ENCODE data around the gene SHB. TPM values are rescaled to one million over a fixed set of nuclear protein-coding genes. Genes with fewer than 3 reads are reported as not detected.

SHB gene
- total and polyA plus RNA-seq, 2 of the 8 experiments (the other 6 are each of a cell fraction or from before 2014, with no cell fraction given) = 4.1 to 12.6 TPM

DNA sequence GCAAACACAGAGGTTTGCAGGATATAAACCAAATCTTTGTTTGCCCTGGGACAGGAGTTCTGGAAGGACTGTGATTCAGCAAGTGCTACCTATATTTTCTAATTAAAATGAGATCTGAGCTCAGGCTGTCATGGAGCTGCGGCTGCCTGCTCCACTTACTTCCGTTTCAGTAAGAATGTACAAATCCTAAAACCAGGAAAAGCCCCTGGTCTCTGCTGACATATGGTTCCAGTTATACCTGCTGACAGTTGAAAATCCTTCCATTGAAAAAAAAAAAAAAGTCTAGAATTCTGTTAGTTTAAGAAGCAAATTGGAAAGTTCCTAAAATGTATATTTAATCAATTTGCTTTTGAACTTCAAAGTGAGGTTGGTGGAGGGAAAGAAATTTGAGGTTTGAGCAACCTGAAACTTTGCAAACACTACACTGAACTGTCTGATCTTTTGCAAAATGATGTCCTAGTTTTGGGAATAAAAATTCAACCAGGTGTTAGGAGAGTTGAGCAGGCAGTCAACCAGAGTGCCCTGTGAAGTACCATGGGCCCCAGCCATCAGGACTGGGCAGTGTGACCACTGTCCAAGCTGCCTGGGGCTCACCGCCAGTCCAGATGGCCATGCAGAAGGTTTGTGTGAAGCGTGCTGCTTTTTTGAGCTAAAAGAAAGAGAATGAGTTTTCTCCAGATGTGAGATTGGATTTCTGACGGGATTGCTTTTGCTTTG lies 50.6 kb downstream of the SHB start (continued):
- TF ChIP-seq, protein P1, sequence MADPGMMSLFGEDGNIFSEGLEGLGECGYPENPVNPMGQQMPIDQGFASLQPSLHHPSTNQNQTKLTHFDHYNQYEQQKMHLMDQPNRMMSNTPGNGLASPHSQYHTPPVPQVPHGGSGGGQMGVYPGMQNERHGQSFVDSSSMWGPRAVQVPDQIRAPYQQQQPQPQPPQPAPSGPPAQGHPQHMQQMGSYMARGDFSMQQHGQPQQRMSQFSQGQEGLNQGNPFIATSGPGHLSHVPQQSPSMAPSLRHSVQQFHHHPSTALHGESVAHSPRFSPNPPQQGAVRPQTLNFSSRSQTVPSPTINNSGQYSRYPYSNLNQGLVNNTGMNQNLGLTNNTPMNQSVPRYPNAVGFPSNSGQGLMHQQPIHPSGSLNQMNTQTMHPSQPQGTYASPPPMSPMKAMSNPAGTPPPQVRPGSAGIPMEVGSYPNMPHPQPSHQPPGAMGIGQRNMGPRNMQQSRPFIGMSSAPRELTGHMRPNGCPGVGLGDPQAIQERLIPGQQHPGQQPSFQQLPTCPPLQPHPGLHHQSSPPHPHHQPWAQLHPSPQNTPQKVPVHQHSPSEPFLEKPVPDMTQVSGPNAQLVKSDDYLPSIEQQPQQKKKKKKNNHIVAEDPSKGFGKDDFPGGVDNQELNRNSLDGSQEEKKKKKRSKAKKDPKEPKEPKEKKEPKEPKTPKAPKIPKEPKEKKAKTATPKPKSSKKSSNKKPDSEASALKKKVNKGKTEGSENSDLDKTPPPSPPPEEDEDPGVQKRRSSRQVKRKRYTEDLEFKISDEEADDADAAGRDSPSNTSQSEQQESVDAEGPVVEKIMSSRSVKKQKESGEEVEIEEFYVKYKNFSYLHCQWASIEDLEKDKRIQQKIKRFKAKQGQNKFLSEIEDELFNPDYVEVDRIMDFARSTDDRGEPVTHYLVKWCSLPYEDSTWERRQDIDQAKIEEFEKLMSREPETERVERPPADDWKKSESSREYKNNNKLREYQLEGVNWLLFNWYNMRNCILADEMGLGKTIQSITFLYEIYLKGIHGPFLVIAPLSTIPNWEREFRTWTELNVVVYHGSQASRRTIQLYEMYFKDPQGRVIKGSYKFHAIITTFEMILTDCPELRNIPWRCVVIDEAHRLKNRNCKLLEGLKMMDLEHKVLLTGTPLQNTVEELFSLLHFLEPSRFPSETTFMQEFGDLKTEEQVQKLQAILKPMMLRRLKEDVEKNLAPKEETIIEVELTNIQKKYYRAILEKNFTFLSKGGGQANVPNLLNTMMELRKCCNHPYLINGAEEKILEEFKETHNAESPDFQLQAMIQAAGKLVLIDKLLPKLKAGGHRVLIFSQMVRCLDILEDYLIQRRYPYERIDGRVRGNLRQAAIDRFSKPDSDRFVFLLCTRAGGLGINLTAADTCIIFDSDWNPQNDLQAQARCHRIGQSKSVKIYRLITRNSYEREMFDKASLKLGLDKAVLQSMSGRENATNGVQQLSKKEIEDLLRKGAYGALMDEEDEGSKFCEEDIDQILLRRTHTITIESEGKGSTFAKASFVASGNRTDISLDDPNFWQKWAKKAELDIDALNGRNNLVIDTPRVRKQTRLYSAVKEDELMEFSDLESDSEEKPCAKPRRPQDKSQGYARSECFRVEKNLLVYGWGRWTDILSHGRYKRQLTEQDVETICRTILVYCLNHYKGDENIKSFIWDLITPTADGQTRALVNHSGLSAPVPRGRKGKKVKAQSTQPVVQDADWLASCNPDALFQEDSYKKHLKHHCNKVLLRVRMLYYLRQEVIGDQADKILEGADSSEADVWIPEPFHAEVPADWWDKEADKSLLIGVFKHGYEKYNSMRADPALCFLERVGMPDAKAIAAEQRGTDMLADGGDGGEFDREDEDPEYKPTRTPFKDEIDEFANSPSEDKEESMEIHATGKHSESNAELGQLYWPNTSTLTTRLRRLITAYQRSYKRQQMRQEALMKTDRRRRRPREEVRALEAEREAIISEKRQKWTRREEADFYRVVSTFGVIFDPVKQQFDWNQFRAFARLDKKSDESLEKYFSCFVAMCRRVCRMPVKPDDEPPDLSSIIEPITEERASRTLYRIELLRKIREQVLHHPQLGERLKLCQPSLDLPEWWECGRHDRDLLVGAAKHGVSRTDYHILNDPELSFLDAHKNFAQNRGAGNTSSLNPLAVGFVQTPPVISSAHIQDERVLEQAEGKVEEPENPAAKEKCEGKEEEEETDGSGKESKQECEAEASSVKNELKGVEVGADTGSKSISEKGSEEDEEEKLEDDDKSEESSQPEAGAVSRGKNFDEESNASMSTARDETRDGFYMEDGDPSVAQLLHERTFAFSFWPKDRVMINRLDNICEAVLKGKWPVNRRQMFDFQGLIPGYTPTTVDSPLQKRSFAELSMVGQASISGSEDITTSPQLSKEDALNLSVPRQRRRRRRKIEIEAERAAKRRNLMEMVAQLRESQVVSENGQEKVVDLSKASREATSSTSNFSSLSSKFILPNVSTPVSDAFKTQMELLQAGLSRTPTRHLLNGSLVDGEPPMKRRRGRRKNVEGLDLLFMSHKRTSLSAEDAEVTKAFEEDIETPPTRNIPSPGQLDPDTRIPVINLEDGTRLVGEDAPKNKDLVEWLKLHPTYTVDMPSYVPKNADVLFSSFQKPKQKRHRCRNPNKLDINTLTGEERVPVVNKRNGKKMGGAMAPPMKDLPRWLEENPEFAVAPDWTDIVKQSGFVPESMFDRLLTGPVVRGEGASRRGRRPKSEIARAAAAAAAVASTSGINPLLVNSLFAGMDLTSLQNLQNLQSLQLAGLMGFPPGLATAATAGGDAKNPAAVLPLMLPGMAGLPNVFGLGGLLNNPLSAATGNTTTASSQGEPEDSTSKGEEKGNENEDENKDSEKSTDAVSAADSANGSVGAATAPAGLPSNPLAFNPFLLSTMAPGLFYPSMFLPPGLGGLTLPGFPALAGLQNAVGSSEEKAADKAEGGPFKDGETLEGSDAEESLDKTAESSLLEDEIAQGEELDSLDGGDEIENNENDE (IDR thresholded peaks at IDR 0.05; ENCODE audit: insufficient replicate concordance, low read length) = no peak
- TF ChIP-seq CHD1 (IDR thresholded peaks at IDR 0.05; ENCODE audit: low read depth, low read length) = no peak
- no peak for TF ChIP-seq MAFK (IDR thresholded peaks at IDR 0.05; ENCODE audit: low read depth, low read length)
- TF ChIP-seq JUND (IDR thresholded peaks at IDR 0.05; ENCODE audit: low read length) = no peak
- TF ChIP-seq BACH1 (IDR thresholded peaks at IDR 0.05; ENCODE audit: low read length) = no peak
- TF ChIP-seq TEAD4 (IDR thresholded peaks at IDR 0.05; ENCODE audit: low read depth, low read length) = no peak
- no peak for TF ChIP-seq SUZ12 (IDR thresholded peaks at IDR 0.05; ENCODE audit: low read length)
- TF ChIP-seq CTCF (IDR thresholded peaks at IDR 0.05; ENCODE audit: control extremely low read depth in 1 of 3, insufficient read depth in 1 of 3, low read depth in 1 of 3, low read length in 3 of 3) = no peak
